ENCODE measurements around the gene SDHC.
A peak's percentile ranks its signal among the peaks of the same experiment; 100 is the strongest.

DNA sequence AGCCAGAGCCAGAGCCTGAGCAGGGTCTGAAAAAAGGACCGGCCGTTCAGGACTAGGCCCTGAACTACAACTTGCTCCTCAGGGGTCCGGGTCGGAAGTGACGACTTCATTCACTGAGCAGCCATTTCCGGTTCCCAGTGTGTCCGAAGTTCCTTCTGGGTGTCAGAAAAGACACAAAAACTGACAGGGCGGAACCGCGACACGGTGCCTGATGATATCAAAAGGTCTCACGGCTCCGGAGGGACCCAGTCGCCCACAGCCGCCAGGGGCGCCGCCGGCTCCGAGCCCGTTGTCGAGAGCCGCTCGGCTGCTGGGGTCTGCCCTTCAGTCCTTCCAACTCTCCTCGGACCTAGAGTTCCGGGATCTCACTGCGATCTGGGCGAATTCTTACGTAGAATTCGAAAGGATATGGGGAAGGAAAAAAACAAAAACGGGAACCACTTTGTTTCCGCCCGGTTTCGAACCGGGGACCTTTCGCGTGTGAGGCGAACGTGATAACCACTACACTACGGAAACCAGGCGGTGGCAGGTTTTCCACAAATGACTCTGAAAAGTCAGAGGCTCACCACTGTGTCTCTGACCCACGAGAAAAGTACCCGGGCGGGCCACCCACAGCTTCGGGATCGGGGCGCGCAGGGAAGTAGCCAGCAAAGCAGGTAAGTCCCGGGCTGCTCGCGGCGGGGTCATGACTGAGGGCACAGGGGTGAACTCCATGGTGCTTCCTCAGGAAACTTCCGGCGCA, 85.2 kb downstream of the SDHC start:
- TF ChIP-seq, protein P1, sequence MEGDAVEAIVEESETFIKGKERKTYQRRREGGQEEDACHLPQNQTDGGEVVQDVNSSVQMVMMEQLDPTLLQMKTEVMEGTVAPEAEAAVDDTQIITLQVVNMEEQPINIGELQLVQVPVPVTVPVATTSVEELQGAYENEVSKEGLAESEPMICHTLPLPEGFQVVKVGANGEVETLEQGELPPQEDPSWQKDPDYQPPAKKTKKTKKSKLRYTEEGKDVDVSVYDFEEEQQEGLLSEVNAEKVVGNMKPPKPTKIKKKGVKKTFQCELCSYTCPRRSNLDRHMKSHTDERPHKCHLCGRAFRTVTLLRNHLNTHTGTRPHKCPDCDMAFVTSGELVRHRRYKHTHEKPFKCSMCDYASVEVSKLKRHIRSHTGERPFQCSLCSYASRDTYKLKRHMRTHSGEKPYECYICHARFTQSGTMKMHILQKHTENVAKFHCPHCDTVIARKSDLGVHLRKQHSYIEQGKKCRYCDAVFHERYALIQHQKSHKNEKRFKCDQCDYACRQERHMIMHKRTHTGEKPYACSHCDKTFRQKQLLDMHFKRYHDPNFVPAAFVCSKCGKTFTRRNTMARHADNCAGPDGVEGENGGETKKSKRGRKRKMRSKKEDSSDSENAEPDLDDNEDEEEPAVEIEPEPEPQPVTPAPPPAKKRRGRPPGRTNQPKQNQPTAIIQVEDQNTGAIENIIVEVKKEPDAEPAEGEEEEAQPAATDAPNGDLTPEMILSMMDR (conservative IDR thresholded peaks at IDR 0.05), result peak; percentile 50
- peak; percentile 84; the same call in 1 of the 2 replicates for TF ChIP-seq ZFX (IDR thresholded peaks at IDR 0.05)

Measured in C4-2B (cell line).